ENCODE measurements around the gene NBAS.

DNA sequence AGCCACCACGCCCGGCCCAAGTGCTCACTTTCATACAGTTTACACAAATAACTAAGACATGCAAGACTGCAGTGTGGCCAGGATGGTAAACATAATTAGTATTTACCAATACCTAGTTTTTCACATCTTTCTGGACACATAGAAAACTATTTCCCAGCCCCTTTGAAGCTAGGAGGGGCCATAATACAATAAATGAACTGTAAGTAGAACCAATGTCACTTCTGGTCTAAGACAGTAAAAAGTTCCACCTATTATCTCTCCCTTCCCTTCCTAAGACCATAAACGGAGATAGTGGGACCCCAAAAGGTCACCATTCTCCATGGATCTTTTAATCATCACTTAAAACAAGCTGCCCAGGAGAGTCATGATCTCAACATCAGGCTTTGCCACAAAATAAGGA, 51.0 kb downstream of the NBAS start:
- TF ChIP-seq ARNT (IDR thresholded peaks at IDR 0.05), result no peak
- no peak for TF ChIP-seq EZH2 (conservative IDR thresholded peaks at IDR 0.05; ENCODE audit: low read depth, low read length)
- TF ChIP-seq, protein P1, sequence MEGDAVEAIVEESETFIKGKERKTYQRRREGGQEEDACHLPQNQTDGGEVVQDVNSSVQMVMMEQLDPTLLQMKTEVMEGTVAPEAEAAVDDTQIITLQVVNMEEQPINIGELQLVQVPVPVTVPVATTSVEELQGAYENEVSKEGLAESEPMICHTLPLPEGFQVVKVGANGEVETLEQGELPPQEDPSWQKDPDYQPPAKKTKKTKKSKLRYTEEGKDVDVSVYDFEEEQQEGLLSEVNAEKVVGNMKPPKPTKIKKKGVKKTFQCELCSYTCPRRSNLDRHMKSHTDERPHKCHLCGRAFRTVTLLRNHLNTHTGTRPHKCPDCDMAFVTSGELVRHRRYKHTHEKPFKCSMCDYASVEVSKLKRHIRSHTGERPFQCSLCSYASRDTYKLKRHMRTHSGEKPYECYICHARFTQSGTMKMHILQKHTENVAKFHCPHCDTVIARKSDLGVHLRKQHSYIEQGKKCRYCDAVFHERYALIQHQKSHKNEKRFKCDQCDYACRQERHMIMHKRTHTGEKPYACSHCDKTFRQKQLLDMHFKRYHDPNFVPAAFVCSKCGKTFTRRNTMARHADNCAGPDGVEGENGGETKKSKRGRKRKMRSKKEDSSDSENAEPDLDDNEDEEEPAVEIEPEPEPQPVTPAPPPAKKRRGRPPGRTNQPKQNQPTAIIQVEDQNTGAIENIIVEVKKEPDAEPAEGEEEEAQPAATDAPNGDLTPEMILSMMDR (CRISPR knock-in tag; IDR thresholded peaks at IDR 0.05), result no peak
- TF ChIP-seq ZNF446 (CRISPR knock-in tag; IDR thresholded peaks at IDR 0.05), result no peak
- TF ChIP-seq POLR2A (IDR thresholded peaks at IDR 0.05; ENCODE audit: insufficient read depth in 1 of 2, low read depth in 2 of 2, low read length in 2 of 2), result no peak
- no peak for TF ChIP-seq HMGA1 (CRISPR knock-in tag; conservative IDR thresholded peaks at IDR 0.05)
- no peak for TF ChIP-seq RAD21 (CRISPR knock-in tag; IDR thresholded peaks at IDR 0.05)
- no peak for TF ChIP-seq POLR2AphosphoS5 (IDR thresholded peaks at IDR 0.05; ENCODE audit: low read depth, low read length)

Measured in HepG2 (cell line).